ENCODE results near the gene GRAMD2B. TPM values are rescaled to one million over a fixed set of nuclear protein-coding genes. Genes with fewer than 3 reads are reported as not detected.
A peak's percentile ranks its signal among the peaks of the same experiment; 100 is the strongest.
"Not testable (repeated sequence)": the region's sequence is repeated elsewhere in the genome, so short reads cannot be mapped to it uniquely, and the experiment has no call there.

Gene GRAMD2B
- total RNA-seq (16.8 TPM), polyA plus RNA-seq (10 to 100 TPM in 1 of 4 donors, 1 to 10 TPM in 3; 6.5 to 11.9 (median 7.9) TPM)

GRCh38 chr5:126422994-126423788 lies at the start of gene GRAMD2B:
Gene GRAMD2B (plus strand): TSS chr5:126423409. CDS start chr5:126423607, 198 bp downstream.
- Histone ChIP-seq H3K9me3 (ENCODE audit: control insufficient read depth in 2 of 2, low read length in 2 of 2) (no peaks in the 10 kb centered on the region), H3K4me1 (ENCODE audit: control insufficient read depth, insufficient read depth, low read length, poor library complexity, severe bottlenecking) (peaks cover 26% of the 10 kb centered on the region), H3K36me3 (ENCODE audit: control insufficient read depth, insufficient read depth, low read length) (no peaks in the 10 kb centered on the region), H3K4me3 (ENCODE audit: low read depth, low read length) (peak within 1 kb of the TSS; percentile 99), H3K27ac (ENCODE audit: insufficient read depth, low read length, poor library complexity, severe bottlenecking) (peak within 1 kb of the TSS; percentile 89), H3K27me3 (ENCODE audit: control insufficient read depth, insufficient read depth, low read length) (no peaks in the 10 kb centered on the region)
- H3K9me3 Mint-ChIP-seq = peaks cover 0 to 4% (median 0%) of the 10 kb centered on the region in 7 donors
- ATAC-seq (ENCODE audit: low read depth in 2 of 2) = peak; percentile 92 to 94
- H3K27me3 Mint-ChIP-seq = no peaks in the 10 kb centered on the region
- H3K27ac Mint-ChIP-seq = peak within 1 kb of the TSS; percentile 94 to 95 (median 95)
- peaks cover 23 to 48% (median 36%) of the 10 kb centered on the region in 4 donors for H3K4me1 Mint-ChIP-seq
- peak; percentile 55 to 88 (median 77) for DNase-seq
- H3K4me3 Mint-ChIP-seq = peak within 1 kb of the TSS; percentile 92 to 96 (median 94)
- no peaks in the 10 kb centered on the region for H3K36me3 Mint-ChIP-seq

- Mint-ChIP-seq H3K4me1 (peaks cover 0 to 13% (median 7%) of the 10 kb centered on the region in 4 donors), H3K9me3 (peaks cover 0 to 1% (median 0%) of the 10 kb centered on the region in 7 donors), H3K36me3 (no peaks in the 10 kb centered on the region), H3K27ac (peak overlapping the region in 2 of 3 donors; percentile 41 to 87), H3K4me3 (no peak overlapping the region), H3K27me3 (peaks cover under 1% of the 10 kb centered on the region)
- DNase-seq (no peak), ATAC-seq (ENCODE audit: low read depth in 2 of 2) (no peak)
- Histone ChIP-seq H3K9me3 (ENCODE audit: control insufficient read depth in 2 of 2, low read length in 2 of 2) (no peaks in the 10 kb centered on the region), H3K27ac (ENCODE audit: insufficient read depth, low read length, poor library complexity, severe bottlenecking) (no peak overlapping the region), H3K4me1 (ENCODE audit: control insufficient read depth, insufficient read depth, low read length, poor library complexity, severe bottlenecking) (peaks cover 7% of the 10 kb centered on the region), H3K4me3 (ENCODE audit: low read depth, low read length) (no peak overlapping the region), H3K36me3 (ENCODE audit: control insufficient read depth, insufficient read depth, low read length) (no peaks in the 10 kb centered on the region), H3K27me3 (ENCODE audit: control insufficient read depth, insufficient read depth, low read length) (no peaks in the 10 kb centered on the region)
These were observed 49.1 kb upstream of the GRAMD2B start for GRCh38 chr5:126374109-126374416.

- Histone ChIP-seq H3K4me3 (ENCODE audit: low read depth, low read length) (no peak overlapping the region), H3K27ac (ENCODE audit: insufficient read depth, low read length, poor library complexity, severe bottlenecking) (no peak overlapping the region), H3K36me3 (ENCODE audit: control insufficient read depth, insufficient read depth, low read length) (no peaks in the 10 kb centered on the region), H3K4me1 (ENCODE audit: control insufficient read depth, insufficient read depth, low read length, poor library complexity, severe bottlenecking) (peaks cover 7% of the 10 kb centered on the region), H3K9me3 (ENCODE audit: control insufficient read depth in 2 of 2, low read length in 2 of 2) (no peaks in the 10 kb centered on the region), H3K27me3 (ENCODE audit: control insufficient read depth, insufficient read depth, low read length) (no peaks in the 10 kb centered on the region)
- H3K9me3 Mint-ChIP-seq = peaks cover 0 to 3% (median 0%) of the 10 kb centered on the region in 7 donors
- no peaks in the 10 kb centered on the region for H3K36me3 Mint-ChIP-seq
- ATAC-seq (ENCODE audit: low read depth in 2 of 2) (no peak), DNase-seq (no peak)
- H3K4me1 Mint-ChIP-seq = peaks cover 0 to 13% (median 7%) of the 10 kb centered on the region in 4 donors
- no peak overlapping the region for H3K4me3 Mint-ChIP-seq
- H3K27me3 Mint-ChIP-seq = peaks cover 7% of the 10 kb centered on the region
- H3K27ac Mint-ChIP-seq = no peak overlapping the region
These were observed 46.8 kb upstream of the GRAMD2B start for GRCh38 chr5:126376443-126376842.

- no peaks in the 10 kb centered on the region for H3K36me3 ChIP-seq (ENCODE audit: control insufficient read depth, insufficient read depth, low read length)
- peaks cover 7% of the 10 kb centered on the region for H3K4me1 ChIP-seq (ENCODE audit: control insufficient read depth, insufficient read depth, low read length, poor library complexity, severe bottlenecking)
- Mint-ChIP-seq H3K4me1 (peaks cover 0 to 13% (median 7%) of the 10 kb centered on the region in 4 donors), H3K4me3 (no peak overlapping the region), H3K9me3 (peaks cover 0 to 11% (median 2%) of the 10 kb centered on the region in 7 donors), H3K36me3 (no peaks in the 10 kb centered on the region), H3K27me3 (peaks cover 13% of the 10 kb centered on the region), H3K27ac (no peak overlapping the region)
- H3K27me3 ChIP-seq (ENCODE audit: control insufficient read depth, insufficient read depth, low read length) = peaks cover 3% of the 10 kb centered on the region
- DNase-seq (no peak), ATAC-seq (ENCODE audit: low read depth in 2 of 2) (no peak)
- no peak overlapping the region for H3K27ac ChIP-seq (ENCODE audit: insufficient read depth, low read length, poor library complexity, severe bottlenecking)
- no peak overlapping the region for H3K4me3 ChIP-seq (ENCODE audit: low read depth, low read length)
- H3K9me3 ChIP-seq (ENCODE audit: control insufficient read depth in 2 of 2, low read length in 2 of 2) = no peaks in the 10 kb centered on the region
These were observed 45.8 kb upstream of the GRAMD2B start for GRCh38 chr5:126377424-126377823.

- Mint-ChIP-seq H3K27me3 (peaks cover 30% of the 10 kb centered on the region), H3K9me3 (peaks cover 0 to 14% (median 3%) of the 10 kb centered on the region in 7 donors)
- DNase-seq; H3K4me1 Mint-ChIP-seq; H3K27me3 ChIP-seq (ENCODE audit: control insufficient read depth, insufficient read depth, low read length); H3K9me3 ChIP-seq (ENCODE audit: control insufficient read depth in 2 of 2, low read length in 2 of 2); H3K36me3 Mint-ChIP-seq; H3K4me3 Mint-ChIP-seq; H3K4me1 ChIP-seq (ENCODE audit: control insufficient read depth, insufficient read depth, low read length, poor library complexity, severe bottlenecking); H3K27ac Mint-ChIP-seq; H3K36me3 ChIP-seq (ENCODE audit: control insufficient read depth, insufficient read depth, low read length); H3K4me3 ChIP-seq (ENCODE audit: low read depth, low read length); ATAC-seq (ENCODE audit: low read depth in 2 of 2); H3K27ac ChIP-seq (ENCODE audit: insufficient read depth, low read length, poor library complexity, severe bottlenecking): not testable (repeated sequence)
These were observed 42.9 kb upstream of the GRAMD2B start for GRCh38 chr5:126380316-126380715.

GRCh38 chr5:126383246-126383645 lies 40.0 kb upstream of the GRAMD2B start:
- peaks cover 34% of the 10 kb centered on the region for H3K27me3 Mint-ChIP-seq
- H3K27me3 ChIP-seq (ENCODE audit: control insufficient read depth, insufficient read depth, low read length) = peaks cover 3% of the 10 kb centered on the region
- H3K9me3 ChIP-seq (ENCODE audit: control insufficient read depth in 2 of 2, low read length in 2 of 2) = no peaks in the 10 kb centered on the region
- H3K4me3 ChIP-seq (ENCODE audit: low read depth, low read length) = no peak overlapping the region
- H3K27ac Mint-ChIP-seq = no peak overlapping the region
- ATAC-seq (ENCODE audit: low read depth in 2 of 2) (no peak), DNase-seq (no peak)
- no peak overlapping the region for H3K4me3 Mint-ChIP-seq
- no peaks in the 10 kb centered on the region for H3K36me3 Mint-ChIP-seq
- no peak overlapping the region for H3K27ac ChIP-seq (ENCODE audit: insufficient read depth, low read length, poor library complexity, severe bottlenecking)
- H3K4me1 ChIP-seq (ENCODE audit: control insufficient read depth, insufficient read depth, low read length, poor library complexity, severe bottlenecking) = no peaks in the 10 kb centered on the region
- peaks cover 0 to 14% (median 3%) of the 10 kb centered on the region in 7 donors for H3K9me3 Mint-ChIP-seq
- H3K4me1 Mint-ChIP-seq = no peaks in the 10 kb centered on the region
- no peaks in the 10 kb centered on the region for H3K36me3 ChIP-seq (ENCODE audit: control insufficient read depth, insufficient read depth, low read length)

- Histone ChIP-seq H3K4me3 (ENCODE audit: low read depth, low read length) (no peak overlapping the region), H3K27ac (ENCODE audit: insufficient read depth, low read length, poor library complexity, severe bottlenecking) (no peak overlapping the region), H3K27me3 (ENCODE audit: control insufficient read depth, insufficient read depth, low read length) (peaks cover 3% of the 10 kb centered on the region), H3K36me3 (ENCODE audit: control insufficient read depth, insufficient read depth, low read length) (no peaks in the 10 kb centered on the region), H3K9me3 (ENCODE audit: control insufficient read depth in 2 of 2, low read length in 2 of 2) (no peaks in the 10 kb centered on the region), H3K4me1 (ENCODE audit: control insufficient read depth, insufficient read depth, low read length, poor library complexity, severe bottlenecking) (no peaks in the 10 kb centered on the region)
- Mint-ChIP-seq H3K4me3 (no peak overlapping the region), H3K36me3 (no peaks in the 10 kb centered on the region), H3K27ac (no peak overlapping the region), H3K27me3 (peaks cover 34% of the 10 kb centered on the region), H3K4me1 (no peaks in the 10 kb centered on the region), H3K9me3 (peaks cover 0 to 14% (median 3%) of the 10 kb centered on the region in 7 donors)
- no peak for ATAC-seq (ENCODE audit: low read depth in 2 of 2)
- no peak for DNase-seq
These were observed 39.4 kb upstream of the GRAMD2B start for GRCh38 chr5:126383776-126384175.

- H3K4me1 ChIP-seq (ENCODE audit: control insufficient read depth, insufficient read depth, low read length, poor library complexity, severe bottlenecking) = no peaks in the 10 kb centered on the region
- Mint-ChIP-seq H3K36me3 (no peaks in the 10 kb centered on the region), H3K4me1 (peaks cover 0 to 3% (median 0%) of the 10 kb centered on the region in 4 donors), H3K4me3 (no peak overlapping the region), H3K27me3 (peaks cover 40% of the 10 kb centered on the region), H3K27ac (no peak overlapping the region), H3K9me3 (peaks cover 0 to 14% (median 3%) of the 10 kb centered on the region in 7 donors)
- ATAC-seq (ENCODE audit: low read depth in 2 of 2) = no peak
- no peak overlapping the region for H3K4me3 ChIP-seq (ENCODE audit: low read depth, low read length)
- no peaks in the 10 kb centered on the region for H3K9me3 ChIP-seq (ENCODE audit: control insufficient read depth in 2 of 2, low read length in 2 of 2)
- no peak for DNase-seq
- H3K27ac ChIP-seq (ENCODE audit: insufficient read depth, low read length, poor library complexity, severe bottlenecking) = no peak overlapping the region
- H3K36me3 ChIP-seq (ENCODE audit: control insufficient read depth, insufficient read depth, low read length) = no peaks in the 10 kb centered on the region
- peaks cover 3% of the 10 kb centered on the region for H3K27me3 ChIP-seq (ENCODE audit: control insufficient read depth, insufficient read depth, low read length)
These were observed 38.2 kb upstream of the GRAMD2B start for GRCh38 chr5:126384985-126385384.

Measured in CD4-positive, CD25-positive, alpha-beta regulatory T cell (primary cell).